Ammon's horn (tissue), 1 donor: ENCODE results near the gene TAAR2.
"Not testable (repeated sequence)": the region's sequence is repeated elsewhere in the genome, so short reads cannot be mapped to it uniquely, and the experiment has no call there.

Experiments used
- DNase-seq: peaks from one replicate; pipeline ENCODE4 v3.0.0-alpha.2; 2016; ENCODE audit warnings: low spot score

Gene TAAR2

GRCh38 chr6:132612449-132613108, 11.5 kb downstream of the TAAR2 start:
- DNase-seq: no peak

- DNase-seq: no peak
Measured at GRCh38 chr6:132611616-132612015, 12.5 kb downstream of the TAAR2 start.

- no peak for DNase-seq
Measured at GRCh38 chr6:132607544-132608233, 16.4 kb downstream of the TAAR2 start.

GRCh38 chr6:132604635-132605152, 19.4 kb downstream of the TAAR2 start:
- DNase-seq: no peak

GRCh38 chr6:132600900-132601299, 23.2 kb downstream of the TAAR2 start:
- not testable (repeated sequence) for DNase-seq

GRCh38 chr6:132598473-132598872, 25.6 kb downstream of the TAAR2 start:
- DNase-seq: no peak

- DNase-seq: no peak
Measured at GRCh38 chr6:132596201-132596600, 27.9 kb downstream of the TAAR2 start.

- DNase-seq: no peak
Measured at GRCh38 chr6:132592855-132593254, 31.2 kb downstream of the TAAR2 start.

- DNase-seq: no peak
Measured at GRCh38 chr6:132590362-132590761, 33.7 kb downstream of the TAAR2 start.

GRCh38 chr6:132589454-132589853, 34.6 kb downstream of the TAAR2 start, which contains the start of gene TAAR5:
Gene TAAR5, minus strand, starts transcription at chr6:132589741. Its CDS starts 55 bp downstream, at chr6:132589686.
- no peak for DNase-seq

GRCh38 chr6:132587424-132587823, 36.7 kb downstream of the TAAR2 start:
- no peak for DNase-seq

- DNase-seq: no peak
Measured at GRCh38 chr6:132584698-132585097, 39.4 kb downstream of the TAAR2 start.

- no peak for DNase-seq
Measured at GRCh38 chr6:132571774-132572173, 52.3 kb downstream of the TAAR2 start.

GRCh38 chr6:132570221-132570777, 53.8 kb downstream of the TAAR2 start, which contains the start of gene TAAR6:
Gene TAAR6, plus strand, starts transcription at chr6:132570322. Its CDS starts 0 bp downstream, at chr6:132570322.
- DNase-seq: peak; percentile 74

GRCh38 chr6:132569170-132569569, 54.9 kb downstream of the TAAR2 start:
- DNase-seq: peak; percentile 88

GRCh38 chr6:132568611-132569010, 55.5 kb downstream of the TAAR2 start:
- no peak for DNase-seq

- DNase-seq: no peak
Measured at GRCh38 chr6:132567566-132567965, 56.5 kb downstream of the TAAR2 start.
